Measurements from ENCODE around the gene SLC24A3.

GRCh38 chr20:19710336-19711120 lies 498.1 kb downstream of the SLC24A3 start:
- TF ChIP-seq CTCF (IDR thresholded peaks at IDR 0.05; ENCODE audit: low read depth, low read length) (no peak), EZH2phosphoT487 (IDR thresholded peaks at IDR 0.05; ENCODE audit: low read depth) (no peak)
